ENCODE data around the gene SCUBE1.

- TF ChIP-seq CTCF (IDR thresholded peaks at IDR 0.05) (no peak), POLR2A (IDR thresholded peaks at IDR 0.05) (no peak)
Observed at GRCh38 chr22:43263645-43264514, 79.3 kb downstream of the SCUBE1 start.
